ENCODE results near the gene SKOR2. TPM values are rescaled to one million over a fixed set of nuclear protein-coding genes. Genes with fewer than 3 reads are reported as not detected.
"Not testable (repeated sequence)": the region's sequence is repeated elsewhere in the genome, so short reads cannot be mapped to it uniquely, and the experiment has no call there.

SKOR2 gene
- total RNA-seq, 1 donor from 2014 or later: not detected

GRCh38 chr18:47203626-47204464, 47.6 kb downstream of the SKOR2 start:
- no peak for DNase-seq

- DNase-seq: not testable (repeated sequence)
Observed at GRCh38 chr18:47195961-47196360, 55.5 kb downstream of the SKOR2 start.

DNA sequence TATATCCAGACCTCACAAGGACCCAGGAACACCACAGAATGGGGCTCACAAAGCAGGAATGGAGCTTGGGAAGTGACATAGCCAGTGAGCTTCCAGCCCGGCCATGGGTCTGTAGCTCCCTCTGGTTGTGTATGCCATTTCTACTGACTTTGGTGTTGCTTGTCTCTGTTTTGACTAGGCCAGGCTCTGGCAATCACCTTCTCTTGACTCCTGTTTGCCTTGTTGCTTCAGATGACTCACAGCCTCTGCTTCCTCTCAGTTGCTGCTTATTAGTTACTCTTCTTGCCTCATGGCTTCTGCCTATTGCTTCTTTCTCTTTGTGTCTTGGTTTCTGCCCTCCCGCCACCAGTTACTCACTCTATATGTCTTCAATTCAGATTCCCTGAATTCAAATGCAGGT, 59.5 kb downstream of the SKOR2 start:
- DNase-seq: no peak

DNA sequence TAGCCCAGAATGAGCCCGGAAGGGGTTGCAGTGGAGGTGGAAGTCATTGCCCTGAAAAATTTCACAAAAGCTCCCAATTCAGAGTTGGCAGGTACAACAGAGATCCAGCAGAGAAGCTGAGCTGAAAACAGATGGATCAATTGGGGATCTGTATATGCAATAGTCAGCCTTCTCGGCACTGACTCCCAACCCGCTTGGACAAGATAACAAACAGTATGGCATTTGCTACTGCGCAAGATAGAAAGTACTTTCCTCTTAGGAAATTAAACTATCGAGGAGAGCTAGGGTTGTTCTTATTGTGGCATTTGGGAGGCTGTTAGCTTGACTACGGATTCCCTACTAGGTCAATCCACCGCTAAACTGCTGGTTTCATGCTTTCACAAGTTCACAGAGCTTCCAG, 63.7 kb downstream of the SKOR2 start:
- no peak for DNase-seq

DNA sequence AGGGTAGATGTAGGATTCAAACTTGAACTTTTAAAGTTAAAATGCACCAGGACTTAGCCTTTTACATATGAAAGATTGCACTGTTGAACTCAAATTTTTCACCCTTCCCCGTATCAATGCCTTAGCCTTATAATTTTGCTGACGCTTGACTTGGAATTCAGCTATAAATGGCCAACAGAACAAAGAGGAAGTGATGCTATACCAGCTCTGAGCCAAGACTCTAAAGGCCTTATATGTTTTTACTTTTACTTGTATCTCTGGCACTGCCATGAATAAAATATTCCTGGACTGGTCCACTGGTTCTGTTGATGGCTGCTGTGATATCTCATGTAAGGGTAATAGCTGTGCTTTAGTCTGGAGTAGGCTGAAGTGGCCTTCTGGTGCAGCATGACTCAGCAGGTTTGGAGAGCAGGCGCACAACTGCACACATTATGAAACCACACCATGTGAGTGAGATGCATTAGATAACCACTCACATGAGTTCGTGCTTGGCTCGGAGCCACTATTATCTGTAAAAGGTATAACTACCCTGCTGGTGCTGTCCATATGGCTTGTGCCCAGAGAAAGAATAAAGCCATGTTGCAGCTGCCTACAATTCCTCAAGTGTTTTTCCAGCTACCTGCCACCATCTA, 66.9 kb downstream of the SKOR2 start:
- no peak for DNase-seq

DNA sequence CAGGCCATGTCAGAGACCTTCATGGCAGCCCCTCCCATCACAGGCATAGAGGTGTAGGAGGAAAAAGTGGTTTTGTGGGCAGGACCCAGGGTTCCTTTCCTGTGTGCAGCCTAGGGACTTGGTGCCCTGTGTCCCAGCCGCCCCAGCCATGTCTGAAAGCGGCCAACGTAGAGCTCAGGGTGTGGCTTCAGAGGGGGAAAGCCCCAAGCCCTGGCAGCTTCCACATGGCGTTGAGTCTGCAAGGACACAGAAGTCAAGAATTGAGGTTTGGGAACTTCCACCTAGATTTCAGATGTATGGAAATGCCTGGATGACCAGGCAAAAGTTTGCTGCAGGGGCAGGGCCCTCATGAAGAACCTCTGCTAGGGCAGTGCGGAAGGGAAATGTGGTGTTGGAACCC, 69.3 kb downstream of the SKOR2 start:
- not testable (repeated sequence) for DNase-seq

GRCh38 chr18:47180765-47181164, 70.7 kb downstream of the SKOR2 start:
- no peak for DNase-seq

DNA sequence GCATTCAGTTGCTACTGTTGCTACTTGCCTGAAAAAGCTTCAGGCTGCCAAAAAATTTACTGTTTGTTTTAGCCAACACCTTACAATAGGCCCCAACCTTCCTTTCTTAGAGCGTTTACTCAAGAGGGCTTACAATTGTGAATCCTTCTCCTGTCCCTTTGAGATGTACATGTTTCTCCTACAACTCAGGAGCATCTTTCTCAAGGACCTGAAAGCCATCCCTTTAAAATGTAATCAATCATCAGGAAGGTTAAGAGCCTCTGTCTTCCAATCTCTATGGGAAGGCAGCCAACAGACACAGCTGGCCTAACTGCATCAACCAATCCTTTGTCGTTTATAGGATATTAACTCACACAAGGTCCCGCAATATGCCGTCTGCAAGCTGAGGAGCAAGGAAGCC, 71.9 kb downstream of the SKOR2 start:
- DNase-seq: no peak

DNA sequence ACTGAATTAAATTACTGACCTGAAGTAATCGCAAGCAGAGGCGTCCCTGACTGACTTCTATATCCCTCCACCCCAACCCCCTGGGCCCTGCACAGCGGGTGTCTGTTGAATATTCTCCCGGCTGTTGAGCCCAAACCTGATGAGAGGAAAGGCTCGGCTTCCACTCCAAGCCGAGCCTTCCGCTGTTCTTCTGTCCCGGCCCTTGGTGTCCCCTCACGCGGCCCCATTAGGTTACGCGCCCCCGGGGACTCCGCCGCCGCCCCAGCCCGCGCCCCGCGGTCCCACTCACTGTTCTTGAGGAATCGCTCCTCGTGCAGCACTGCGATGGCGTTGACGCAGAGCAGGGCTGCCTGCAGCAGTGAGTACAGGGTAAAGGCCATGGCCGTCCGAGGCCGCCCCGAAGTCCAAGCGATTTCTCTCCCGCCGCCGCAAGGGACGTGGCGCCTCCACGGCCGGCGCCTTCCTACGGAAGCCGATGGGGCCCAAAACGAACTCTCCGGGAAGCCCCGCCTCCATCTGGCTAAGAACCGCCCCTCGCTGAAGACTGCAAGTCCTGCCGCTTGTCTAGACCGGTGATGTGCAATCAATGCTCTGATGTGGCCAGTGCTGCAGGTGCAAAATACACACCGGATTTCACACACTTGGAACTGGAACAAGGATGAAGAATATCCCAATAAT, 75.4 kb downstream of the SKOR2 start, which contains the start of gene IER3IP1:
Gene IER3IP1 (minus strand): TSS at position 467 of the 678 bp plus-strand sequence. CDS start 87 bp downstream, at position 380.
- DNase-seq: peak; percentile 57

DNA sequence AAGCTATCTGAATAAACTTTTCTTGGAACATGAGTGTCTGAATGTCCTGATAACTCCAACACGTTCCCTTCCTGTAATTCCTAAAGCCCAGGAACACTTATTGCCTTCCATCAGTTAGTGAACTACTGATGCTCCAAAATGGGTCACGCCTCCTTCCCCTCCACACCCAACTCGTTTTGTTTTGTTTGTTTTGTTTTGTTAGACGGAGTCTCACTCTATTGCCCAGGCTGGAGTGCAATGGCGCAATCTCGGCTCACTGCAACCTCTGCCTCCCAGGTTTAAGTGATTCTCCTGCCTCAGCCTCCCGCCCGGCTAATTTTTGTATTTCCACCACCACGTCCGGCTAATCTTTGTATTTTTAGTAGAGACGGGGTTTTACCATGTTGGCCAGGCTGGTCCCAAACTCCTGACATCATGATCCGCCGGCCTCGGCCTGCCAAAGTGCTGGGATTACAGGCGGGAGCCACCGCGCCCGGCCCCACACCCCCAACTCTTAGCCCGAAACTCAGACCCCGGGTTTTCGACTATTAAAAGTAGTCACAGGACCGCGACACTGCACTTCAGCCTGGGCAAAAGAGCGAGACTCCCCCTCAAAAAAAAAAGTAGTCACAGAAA, 76.1 kb downstream of the SKOR2 start:
- no peak for DNase-seq

GRCh38 chr18:47174545-47175116, 76.8 kb downstream of the SKOR2 start:
- no peak for DNase-seq

GRCh38 chr18:47172476-47172875, 79.0 kb downstream of the SKOR2 start:
- DNase-seq: no peak

DNA sequence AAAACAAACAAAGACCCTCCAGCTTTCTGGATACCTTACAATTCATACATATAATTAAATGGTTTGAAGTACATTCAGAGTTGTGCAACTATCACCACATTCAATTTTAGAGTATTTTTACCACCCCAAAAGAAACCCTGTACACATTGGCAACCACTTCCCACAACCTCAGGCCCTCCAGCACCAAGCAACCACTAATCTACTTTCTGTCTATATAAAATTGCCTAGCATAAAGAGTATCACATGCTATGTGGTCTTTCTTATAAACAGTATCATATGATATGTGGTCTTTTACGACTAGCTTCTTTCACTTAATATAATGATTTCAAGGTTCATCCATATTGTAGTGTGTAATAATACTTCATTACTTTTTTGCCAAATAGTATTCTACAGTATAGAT, 82.5 kb downstream of the SKOR2 start:
- no peak for DNase-seq

GRCh38 chr18:47168509-47168908, 83.0 kb downstream of the SKOR2 start:
- no peak for DNase-seq

GRCh38 chr18:47166294-47166693, 85.2 kb downstream of the SKOR2 start:
- DNase-seq: no peak

DNA sequence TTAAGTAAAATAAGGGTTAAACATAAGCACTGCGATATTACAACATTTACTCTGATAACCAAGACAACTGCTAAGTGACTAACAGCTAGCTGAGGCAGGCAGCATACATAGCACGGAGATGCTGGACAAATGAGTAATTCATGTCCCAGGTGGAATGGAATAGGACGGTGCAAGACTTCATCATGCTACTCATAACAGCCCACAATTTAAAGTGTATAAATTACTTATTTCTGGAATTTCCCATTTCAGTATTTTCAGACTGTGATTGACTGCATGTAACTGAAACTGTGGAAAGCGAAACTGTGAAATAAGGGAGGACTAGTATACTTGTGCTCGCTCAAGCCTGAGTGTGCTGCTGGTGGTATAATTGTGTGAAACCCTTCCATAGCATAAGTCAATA, 88.2 kb downstream of the SKOR2 start:
- DNase-seq: no peak

DNA sequence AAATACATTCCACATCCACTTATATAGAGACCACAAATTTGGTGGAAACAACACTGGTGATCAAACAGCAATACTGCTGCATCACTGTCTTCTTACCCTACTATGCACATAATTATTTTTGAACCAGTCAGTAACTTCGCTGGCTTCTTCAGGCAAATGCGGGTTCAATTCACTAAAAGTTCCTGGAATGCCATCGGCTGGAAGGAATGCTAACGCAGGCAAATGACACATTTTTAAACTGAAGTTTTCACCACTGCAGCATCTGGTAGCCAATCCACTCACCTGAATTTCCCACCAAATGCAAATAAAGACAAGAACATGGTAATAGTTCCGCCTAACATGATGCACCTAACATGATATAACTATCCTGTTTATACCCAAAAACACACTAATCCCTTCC, 91.2 kb downstream of the SKOR2 start:
- DNase-seq: no peak

DNA sequence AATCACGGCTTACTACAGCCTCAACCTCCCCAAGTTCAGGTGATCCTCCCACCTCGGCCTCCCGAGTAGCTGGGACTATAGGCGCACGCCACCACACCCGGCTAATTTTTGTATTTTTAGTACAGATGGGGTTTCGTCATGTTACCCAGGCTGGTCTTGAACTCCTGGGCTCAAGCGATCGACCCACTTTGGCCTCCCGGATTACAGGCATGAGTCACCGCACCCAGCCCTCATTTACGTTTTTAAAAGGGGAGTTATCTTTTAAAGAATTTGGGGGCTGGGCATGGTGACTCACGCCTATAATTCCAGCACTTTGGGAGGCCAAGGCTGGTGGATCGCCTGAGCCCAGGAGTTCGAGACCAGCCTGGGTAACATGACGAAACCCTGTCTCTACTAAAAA, 93.1 kb downstream of the SKOR2 start:
- DNase-seq: not testable (repeated sequence)

Data from skin of body (tissue), 2 donors.